ACHN (cell line): Measurements from ENCODE around the gene MOB3B.
"Not testable (repeated sequence)": the region's sequence is repeated elsewhere in the genome, so short reads cannot be mapped to it uniquely, and the experiment has no call there.

Experiments used
- DNase-seq: peaks from one replicate; pipeline ENCODE4 v3.0.0-alpha.2; 2015
- in situ Hi-C: cut with HindIII; loops from 2 replicates; pipeline ENCODE4 v1.10.0; 2017; ENCODE audit warnings: low sequenced_read_pairs, low pct_ligation_motif_present, low pct_unique_long_range_greater_than_20kb

MOB3B gene

GRCh38 chr9:27468462-27469110 lies 61.0 kb downstream of the MOB3B start:
- in situ Hi-C loops: no loop called here
- DNase-seq: no peak

DNA sequence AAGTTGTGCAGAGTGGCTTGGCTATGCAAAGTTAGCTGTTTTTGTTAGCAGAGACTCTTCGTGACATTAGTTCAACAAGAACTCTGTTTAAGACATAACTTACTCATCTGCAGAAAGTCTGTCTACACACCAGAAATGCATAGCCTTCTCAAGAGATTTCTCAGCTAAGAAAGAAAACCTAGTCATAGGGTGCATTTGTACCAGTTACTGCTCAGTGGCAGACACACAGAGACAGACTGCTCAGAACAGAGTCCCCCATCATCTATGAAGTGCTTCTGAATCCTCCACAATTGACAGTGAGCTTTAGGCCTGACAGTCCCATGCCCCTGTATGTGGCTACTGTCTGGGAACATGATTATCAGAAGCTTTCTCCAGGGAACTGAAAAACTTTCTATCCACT lies 61.6 kb downstream of the MOB3B start:
- DNase-seq: no peak
- in situ Hi-C loops: no loop called here

- in situ Hi-C loops: no loop called here
- no peak for DNase-seq
These were observed 62.1 kb downstream of the MOB3B start for GRCh38 chr9:27467486-27467885.

DNA sequence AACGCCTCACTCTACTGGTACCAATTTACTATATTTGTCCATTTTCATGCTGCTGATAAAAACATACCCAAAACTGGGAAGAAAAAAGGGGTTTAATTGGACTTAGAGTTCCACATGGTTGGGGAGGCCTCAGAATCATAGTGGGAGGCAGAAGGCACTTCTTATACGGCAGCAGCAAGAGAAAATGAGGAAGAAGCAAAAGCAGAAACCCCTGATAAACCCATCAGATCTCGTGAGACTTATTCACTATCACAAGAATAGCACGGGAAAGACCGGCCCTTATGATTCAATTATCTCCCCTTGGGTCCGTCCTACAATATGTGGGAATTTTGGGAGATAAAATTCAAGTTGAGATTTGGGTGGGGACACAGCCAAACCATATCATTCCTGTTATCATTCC lies 63.1 kb downstream of the MOB3B start:
- in situ Hi-C loops, DNase-seq: not testable (repeated sequence)

- in situ Hi-C loops: not testable (repeated sequence)
These were observed 64.7 kb downstream of the MOB3B start for GRCh38 chr9:27464950-27465349.

GRCh38 chr9:27462846-27463245 lies 66.8 kb downstream of the MOB3B start:
- no peak for DNase-seq
- in situ Hi-C loops: no loop called here

More at GRCh38 chr9:27464950-27465349, 64.7 kb downstream of the MOB3B start:
- not testable (repeated sequence) for DNase-seq

DNA sequence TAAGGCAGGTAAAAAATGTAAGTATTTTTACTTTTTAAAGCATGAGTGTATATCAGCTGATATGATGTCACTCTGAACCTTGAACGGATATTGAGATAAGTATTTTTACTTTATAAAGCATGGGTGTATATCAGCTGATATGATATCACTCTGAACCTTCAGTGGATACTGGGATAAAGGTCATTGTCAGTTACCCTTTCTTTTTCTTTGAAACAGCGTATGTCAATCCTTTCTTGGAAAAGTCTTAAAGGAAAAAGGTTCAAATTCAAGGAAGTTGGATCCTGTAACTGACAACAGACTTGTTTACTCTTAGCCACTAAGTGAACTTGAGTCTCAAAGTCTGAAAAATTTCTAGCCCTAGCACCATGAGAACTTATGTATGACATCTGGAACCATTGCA lies 67.2 kb downstream of the MOB3B start:
- no peak for DNase-seq
- in situ Hi-C loops: no loop called here

DNA sequence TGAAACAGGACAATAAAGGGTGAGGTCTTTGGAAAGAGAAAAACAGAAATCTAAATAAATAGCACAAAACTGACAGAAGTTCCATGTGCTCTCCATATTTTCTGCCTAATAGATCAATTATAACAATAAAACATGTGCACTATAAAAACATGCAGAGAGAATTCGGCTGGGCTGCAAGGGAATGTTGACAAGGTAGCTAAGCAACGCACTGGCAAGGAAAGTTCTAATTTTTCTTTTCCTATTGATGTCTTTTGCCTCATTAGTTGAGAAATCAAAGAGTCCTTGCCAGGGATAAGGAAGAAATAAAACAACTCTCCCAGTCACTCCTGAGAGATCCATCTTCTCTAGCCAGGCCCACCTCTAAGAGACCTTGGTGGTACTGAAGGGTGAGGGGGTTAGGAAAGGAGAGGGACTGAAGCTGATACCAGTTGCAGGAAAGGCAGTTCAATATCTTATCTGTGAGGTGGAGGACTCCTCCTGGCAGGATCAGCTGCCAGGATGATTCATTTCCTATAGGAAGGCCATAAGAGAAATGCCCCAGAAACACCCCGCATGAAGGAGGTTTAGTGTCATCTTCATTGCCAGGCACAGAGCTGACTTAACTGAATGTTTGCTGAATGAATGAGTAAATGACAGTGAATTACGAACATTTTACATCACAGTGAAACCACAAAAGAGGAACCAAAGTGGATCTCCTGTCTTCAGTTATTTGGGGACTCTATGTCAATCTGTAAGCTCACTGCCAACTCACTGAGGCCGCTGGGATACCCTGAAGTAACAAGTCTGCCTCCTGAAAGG lies 69.2 kb downstream of the MOB3B start:
- in situ Hi-C loops: no loop called here
- no peak for DNase-seq

GRCh38 chr9:27457445-27457844 lies 72.2 kb downstream of the MOB3B start:
- DNase-seq: no peak
- in situ Hi-C loops: no loop called here

DNA sequence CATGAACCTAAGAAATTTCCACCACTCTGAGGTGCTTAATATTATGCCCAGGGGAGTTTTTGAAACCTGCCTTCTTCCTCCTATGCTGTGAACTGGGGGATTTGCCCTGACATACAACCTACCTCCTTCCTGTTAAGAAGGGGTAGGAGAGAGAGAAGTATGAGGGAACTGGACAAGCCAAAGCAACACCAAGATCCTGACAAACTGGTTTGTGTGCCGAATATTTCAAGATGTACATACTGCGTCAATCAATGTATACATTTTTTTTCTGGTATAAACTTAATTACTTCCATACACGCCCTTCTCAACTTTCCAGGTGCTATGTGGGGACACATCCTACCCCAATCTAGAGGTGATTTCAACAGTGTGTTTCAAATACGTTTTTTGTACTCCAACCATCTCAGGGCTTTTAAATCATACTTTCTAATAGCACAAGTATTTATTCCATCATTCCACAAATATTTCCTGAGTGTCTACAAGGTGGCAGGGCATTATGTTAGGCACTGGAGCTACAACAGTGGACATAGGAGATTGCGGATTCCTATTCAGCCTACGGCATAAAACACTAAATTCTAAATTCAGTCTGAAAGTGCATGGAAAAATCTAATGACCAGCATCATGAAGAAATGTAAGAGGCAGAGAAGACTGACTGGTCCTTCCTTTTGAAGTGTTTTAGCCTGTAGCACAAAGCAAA lies 75.6 kb downstream of the MOB3B start:
- no peak for DNase-seq
- in situ Hi-C loops: no loop called here

DNA sequence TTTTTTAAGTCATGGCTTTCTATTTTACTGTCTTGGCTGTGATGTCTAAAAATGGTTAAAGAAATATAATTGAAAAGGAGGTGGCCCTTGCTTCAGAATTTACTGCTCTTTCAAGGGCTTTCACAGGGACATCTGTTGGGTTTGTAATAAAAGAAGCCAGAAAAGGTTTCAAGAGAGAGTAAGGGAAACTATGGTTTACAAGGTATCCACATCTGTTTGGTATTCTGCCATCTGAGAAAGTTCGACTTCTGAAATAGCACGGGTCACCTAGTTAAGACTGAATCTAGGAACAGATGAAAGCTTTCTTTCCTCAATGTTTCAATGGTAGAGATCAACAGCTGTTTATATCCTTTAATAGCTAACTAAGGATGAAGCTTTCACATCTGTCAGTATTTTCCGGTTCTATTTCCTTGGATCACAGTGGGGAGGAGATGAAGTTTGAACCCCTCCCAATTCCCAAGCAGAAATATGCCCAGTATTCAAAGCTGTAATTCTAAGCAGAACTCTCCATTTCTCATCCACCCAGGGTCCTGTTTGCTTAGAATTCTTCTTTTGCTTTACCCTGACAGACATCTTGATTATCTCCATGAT lies 78.3 kb downstream of the MOB3B start:
- in situ Hi-C loops: no loop called here
- DNase-seq: no peak

GRCh38 chr9:27450752-27451151 lies 78.9 kb downstream of the MOB3B start:
- in situ Hi-C loops: no loop called here
- DNase-seq: no peak

GRCh38 chr9:27448356-27448755 lies 81.3 kb downstream of the MOB3B start:
- DNase-seq, in situ Hi-C loops: not testable (repeated sequence)

DNA sequence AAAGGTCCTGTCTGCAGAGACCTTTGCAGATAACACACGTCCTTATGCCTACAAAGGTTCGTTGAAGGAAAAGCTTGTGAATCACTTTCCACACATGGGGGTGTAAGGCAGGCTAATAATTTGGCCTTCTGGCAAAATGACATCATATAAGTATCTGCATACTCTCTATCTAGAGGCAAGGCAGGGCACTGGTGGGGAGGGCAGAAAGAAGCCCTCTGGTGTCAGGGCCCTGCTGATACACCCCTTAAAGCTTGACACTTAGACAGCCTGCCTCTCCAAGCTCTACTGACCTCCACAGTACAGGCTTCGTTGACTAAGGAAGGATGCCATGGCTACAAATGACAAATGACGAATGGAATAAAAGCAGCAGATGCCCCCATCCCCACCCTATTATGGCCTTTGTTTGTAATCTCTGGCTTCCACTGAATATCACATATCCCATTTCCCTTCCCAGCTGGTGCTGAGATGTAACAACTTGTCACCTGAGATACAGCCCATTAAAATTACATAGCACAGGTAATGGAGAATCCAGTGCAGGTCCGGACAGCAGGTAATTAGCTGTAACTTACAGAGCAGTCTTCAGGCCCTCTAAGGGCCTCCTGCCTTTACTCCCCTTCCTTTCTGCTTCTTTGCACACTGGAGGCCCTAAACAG lies 82.5 kb downstream of the MOB3B start:
- no peak for DNase-seq
- in situ Hi-C loops: no loop called here

- no peak for DNase-seq
- in situ Hi-C loops: no loop called here
These were observed 83.9 kb downstream of the MOB3B start for GRCh38 chr9:27445688-27446087.

GRCh38 chr9:27445057-27445595 lies 84.5 kb downstream of the MOB3B start:
- no peak for DNase-seq
- in situ Hi-C loops: no loop called here

- in situ Hi-C loops: no loop called here
- DNase-seq: no peak
These were observed 87.2 kb downstream of the MOB3B start for GRCh38 chr9:27442464-27442863.

DNA sequence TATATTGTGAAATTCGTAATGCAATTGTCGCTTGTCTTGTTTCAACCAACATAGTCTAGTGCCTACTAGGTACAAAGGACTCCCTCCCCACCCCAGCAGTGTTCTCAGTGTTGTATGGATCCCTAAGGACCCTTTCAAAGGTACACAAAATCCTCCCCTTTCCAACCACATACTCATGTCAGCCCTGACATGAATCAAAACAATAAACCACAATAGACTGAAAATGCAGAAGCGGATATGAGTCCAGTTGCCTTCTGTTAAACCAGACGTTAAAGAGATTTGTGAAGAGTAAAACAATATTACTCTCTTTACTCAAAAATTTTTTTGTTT lies 87.9 kb downstream of the MOB3B start:
- in situ Hi-C loops: no loop called here
- no peak for DNase-seq
